Brain pericyte (primary cell): Measurements from ENCODE around the gene TNIK.
"Not testable (repeated sequence)": the region's sequence is repeated elsewhere in the genome, so short reads cannot be mapped to it uniquely, and the experiment has no call there.

ENCODE experiments used
- DNase-seq: peaks from one replicate; pipeline ENCODE4 v3.0.0-alpha.2; 2012; ENCODE audit warnings: low read depth, low spot score

TNIK gene

GRCh38 chr3:171446801-171447578 lies 13.2 kb downstream of the TNIK start:
- no peak for DNase-seq

GRCh38 chr3:171446301-171446700 lies 13.9 kb downstream of the TNIK start:
- no peak for DNase-seq

DNA sequence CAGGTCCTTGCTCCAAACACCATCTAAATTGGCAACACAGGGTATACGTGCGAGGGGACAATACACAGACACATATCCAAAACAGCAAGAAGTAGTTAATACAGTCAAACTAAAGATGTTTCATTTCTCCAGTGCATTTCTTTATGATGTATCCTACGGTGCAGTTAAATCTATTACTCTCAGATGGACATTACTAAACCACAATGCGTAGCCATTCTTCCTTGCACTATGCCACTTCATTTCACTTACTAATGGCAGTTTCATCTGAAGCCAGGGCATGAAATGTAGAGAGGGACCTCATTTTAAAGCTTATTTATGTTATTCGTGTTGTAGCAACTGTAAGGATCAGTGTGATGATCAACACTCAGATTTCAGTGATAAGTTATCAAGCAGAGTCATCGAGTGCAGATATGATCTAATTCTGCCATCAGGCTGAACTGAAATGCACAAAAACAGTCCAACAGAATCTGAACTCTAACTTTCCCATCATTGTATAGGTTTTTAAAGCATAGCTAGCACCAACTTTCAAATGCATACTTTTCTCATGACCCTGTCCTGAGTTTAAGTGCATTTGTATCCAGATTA lies 14.5 kb downstream of the TNIK start:
- no peak for DNase-seq

DNA sequence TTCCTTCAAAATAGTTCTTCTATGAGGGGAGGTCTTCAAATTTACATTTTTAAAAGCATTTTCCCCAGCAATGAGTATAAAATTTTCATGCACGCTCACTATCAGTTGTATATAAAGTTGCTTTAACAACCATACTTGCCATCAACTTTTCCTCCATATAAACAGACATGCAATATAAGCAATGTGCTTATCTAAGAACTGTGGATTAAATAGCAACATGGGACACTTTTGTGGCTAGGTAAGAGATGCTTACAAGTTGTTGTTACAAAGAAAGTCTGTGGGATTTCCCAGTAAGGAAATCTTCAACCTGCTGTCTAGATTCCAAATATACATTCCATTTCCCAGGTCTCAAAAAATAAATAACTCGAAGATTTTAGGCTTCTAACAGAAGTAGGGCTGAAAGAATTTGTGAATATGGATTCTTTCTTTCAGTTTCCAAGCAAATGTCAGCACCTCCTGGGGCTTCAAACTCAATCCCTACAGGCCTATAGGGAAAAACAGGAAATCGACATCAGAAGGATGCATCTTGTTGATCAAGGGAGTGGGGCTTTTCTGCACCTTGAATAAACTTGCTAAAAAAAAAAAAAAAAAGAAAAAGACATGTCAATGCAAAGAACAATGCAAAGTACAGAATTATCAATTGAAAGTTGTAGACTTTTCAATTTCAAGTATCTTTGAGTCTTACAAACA lies 16.1 kb downstream of the TNIK start:
- DNase-seq, result no peak

DNA sequence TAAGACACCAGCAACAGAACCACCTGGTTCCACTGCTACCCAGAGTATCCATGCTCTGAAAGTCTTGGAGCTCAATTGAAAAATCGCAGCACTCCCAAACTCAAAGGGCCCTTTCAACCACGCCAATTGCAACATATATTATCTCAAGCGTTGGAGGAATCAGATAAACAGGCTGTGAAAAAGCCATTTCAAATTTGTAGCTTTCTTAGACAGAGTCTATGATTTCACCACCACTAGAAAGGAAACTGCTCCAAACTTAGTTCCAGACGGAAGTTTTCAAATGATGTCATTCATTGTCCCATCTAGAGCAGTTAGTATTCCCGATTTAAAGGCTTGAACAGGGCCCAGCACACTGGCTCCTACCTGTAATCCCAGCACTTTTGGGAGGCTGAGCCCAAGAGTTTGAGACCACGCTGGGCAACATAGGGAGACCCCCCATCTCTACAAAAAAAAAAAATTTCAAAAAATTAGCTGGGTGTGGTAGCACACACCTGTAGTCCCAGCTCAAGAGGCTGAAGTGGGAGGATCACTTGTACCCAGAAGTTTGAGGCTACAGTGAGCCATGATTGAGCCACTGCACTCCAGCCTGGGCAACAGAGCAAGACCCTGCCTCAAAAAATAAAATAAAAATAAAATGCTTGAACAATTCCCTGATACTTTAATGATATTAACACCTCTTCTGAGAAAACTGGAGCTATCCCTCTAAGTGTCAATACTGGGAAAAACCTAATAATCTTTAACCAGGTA lies 16.8 kb downstream of the TNIK start:
- no peak for DNase-seq

- no peak for DNase-seq
These were observed 18.0 kb downstream of the TNIK start for GRCh38 chr3:171442184-171442583.

- no peak for DNase-seq
These were observed 18.8 kb downstream of the TNIK start for GRCh38 chr3:171441381-171441780.

GRCh38 chr3:171439996-171440395 lies 20.2 kb downstream of the TNIK start:
- DNase-seq, result no peak

DNA sequence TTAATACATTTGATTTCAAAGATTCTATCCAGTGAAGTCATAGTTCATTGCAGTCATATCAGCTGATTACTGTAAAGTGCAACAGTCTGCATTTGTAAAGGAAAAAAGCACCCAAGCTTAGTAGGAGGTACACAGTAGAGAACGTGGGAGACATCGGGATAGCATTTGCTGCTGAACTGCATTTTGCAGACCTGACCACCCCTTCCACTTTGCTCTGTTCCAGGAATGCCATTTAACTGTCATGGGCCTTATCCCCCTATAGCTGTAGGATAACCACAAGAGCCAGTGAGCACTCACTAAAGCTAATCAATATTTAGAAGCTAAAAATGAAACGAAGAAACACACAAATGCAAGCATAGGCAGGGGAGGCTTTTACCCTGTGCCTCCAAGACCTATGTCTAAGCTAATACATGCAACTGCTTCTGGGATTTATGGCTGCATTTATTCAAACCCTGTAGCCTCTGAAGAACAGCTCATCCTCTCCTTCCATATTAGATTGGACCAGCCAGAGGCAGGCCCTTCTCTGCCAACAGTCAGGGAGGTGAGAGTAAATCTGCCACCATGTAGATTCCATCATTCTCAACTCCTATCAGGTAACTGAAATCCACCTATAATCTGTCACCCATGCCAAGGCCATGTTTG lies 23.0 kb downstream of the TNIK start:
- DNase-seq, result no peak

DNA sequence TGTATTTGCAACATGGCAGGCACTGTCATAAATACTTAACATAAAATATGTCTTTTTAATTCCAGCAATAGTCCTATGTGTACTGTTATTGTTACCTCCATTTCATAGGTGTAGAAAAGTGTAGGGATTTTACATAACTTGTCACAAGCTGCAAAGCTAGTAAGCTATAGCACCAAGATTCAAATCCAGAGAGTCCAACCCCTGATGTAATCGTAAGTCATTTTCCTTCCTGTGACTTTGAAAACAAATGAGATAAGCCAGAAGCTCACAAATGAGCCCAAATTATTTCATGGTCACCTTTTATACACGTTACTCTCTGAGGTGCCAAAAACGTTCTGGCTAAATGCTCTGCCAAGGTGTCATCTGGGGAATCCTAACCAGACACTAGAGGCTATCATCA lies 23.8 kb downstream of the TNIK start:
- no peak for DNase-seq

- DNase-seq, result no peak
These were observed 24.4 kb downstream of the TNIK start for GRCh38 chr3:171435757-171436156.

DNA sequence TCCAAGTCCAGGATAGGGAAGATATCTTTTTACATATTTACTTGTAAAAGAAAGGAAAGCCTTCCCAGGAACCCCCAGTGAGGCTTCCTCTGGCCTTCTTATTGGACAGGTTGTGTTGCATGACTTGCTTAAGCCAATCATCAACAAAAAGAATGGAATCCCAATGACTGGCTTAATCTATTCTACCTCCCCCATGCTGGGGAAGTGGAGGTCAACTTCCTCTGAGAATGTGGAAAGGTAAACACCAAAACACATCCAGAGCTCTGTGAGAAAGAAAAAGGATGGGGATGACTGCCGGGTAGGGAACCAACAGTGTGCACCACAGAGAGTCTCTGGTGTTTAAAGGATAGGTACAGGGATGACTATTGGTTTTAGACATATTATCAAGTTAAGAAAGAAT lies 25.1 kb downstream of the TNIK start:
- no peak for DNase-seq

- DNase-seq, result no peak
These were observed 27.7 kb downstream of the TNIK start for GRCh38 chr3:171432548-171432947.

DNA sequence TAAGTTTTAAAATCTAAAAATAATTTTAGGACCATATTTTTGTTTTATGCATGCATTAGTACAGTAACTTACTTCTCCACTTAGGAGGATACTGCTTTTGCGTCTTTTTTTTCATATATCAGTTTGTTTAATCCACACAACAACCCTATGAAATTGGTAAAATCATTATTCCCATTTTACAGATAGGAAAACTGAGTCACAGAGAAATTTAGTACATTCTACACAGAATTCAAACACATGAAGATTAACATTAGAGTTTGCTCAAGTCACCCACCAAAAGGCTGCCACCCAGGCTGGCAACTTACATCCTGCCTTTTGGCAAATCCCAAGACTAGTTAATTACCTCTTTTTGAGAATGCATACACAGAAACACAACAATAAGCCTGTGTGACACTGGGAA lies 28.7 kb downstream of the TNIK start:
- DNase-seq, result no peak

DNA sequence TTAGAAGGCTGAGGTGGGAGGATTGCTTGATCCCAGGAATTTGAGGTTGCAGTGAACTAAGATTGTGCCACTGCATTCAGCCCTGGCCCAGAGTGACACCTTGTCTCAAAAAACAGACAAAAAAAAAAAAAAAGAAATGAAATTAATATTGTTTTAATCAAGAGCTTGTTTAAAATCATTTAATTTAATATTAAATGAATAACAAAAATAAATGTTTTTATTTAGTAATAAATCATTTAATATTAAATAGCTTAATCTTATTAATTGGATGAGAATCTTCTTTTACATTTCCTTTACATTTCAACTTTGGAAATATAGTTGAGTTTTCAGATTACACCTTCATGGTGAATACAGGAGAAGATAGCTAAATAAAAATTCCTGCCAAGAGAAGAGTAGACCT lies 29.7 kb downstream of the TNIK start:
- DNase-seq, result no peak

DNA sequence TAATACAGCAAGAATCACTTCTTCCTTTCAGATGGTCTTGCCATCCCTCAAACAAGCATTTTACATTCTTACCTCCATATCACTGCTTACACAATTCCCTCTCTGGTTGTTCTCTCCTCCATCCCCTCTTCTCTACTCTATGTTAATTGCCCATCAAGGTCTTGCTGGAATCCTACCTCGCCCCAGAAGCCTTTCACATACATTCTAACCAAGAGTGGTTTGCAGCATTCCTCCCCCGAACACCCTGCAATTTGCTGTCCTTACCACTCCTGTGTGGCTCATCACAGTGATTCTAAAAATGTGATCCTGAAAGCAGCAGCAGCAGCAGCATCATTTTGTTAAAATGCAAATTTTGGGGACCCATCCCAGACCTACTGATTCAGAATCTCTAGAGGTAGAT lies 30.6 kb downstream of the TNIK start:
- no peak for DNase-seq

GRCh38 chr3:171428892-171429291 lies 31.3 kb downstream of the TNIK start:
- no peak for DNase-seq

DNA sequence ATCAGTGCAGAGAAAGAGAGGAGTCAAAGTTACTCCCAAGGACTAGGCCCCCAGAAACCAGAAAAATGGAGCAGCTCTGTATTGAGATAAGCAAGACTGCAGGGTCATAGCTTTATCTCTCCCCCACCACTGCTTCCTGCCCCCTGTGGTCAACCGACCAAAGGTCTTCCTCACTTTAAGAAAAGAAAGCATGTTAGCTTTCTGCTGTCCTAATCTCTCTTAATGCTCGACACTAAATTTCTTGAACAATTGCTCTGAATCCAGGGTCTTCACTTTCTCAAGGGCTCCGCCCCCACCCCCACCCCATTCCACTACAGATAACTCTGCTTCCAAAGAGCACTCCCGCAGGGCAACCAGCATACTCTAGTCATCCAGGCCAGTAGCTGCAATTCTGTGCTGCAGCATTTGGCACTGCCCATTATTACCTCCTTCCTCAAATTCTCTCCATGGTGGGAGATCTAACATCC lies 31.9 kb downstream of the TNIK start:
- DNase-seq, result no peak

DNA sequence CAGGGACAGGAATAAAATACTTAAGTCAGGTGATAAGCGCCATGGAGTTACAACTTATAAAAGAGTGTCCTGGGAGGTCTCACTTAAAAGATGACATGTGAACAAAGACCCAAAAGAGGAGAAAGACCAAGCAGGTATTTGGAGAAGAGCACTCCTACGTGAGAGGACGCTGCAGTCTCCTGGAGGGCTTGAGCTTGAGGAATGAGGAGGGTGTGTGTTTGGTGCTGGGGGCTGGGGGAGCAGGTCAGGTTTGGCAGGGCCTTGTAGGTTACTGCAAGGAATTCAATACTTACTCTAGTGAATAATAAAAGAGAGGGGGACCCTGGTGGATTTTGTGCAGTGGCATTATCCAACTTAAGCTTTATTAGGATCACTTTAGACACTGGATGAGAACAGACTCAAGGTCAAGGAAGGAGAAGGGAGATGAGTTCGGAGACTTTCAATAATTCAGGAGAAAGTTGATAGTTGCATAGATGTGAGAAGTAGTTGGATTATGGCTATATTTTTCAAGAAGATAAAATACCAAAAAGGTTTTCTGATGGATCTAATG lies 32.4 kb downstream of the TNIK start:
- DNase-seq, result no peak

- not testable (repeated sequence) for DNase-seq
These were observed 36.1 kb downstream of the TNIK start for GRCh38 chr3:171424063-171424462.

DNA sequence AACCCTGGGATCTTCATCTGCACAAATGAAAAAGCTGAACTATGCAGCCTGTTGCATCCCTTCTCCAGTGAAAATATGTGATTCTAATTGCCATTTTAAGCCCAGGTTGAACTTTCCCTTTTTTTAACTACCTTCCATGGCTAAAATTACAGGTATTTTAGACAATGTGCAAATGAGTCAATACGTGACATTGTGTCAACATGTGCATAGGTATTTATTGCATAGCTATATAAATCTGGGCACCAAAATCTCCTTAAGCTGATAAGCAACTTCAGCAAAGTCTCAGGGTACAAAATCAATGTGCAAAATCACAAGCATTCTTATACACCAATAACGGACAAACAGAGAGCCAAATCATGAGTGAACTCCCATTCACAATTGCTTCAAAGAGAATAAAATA lies 37.4 kb downstream of the TNIK start:
- not testable (repeated sequence) for DNase-seq
